Neural cell (in vitro differentiated cells): ENCODE measurements around the gene KRTAP12-1. TPM values are rescaled to one million over a fixed set of nuclear protein-coding genes. Genes with fewer than 3 reads are reported as not detected.

Experiments
- H2AFZ ChIP-seq: fragments of 200-600, 300-800 bp; sonication (generic), shearing (Covaris generic); 2 replicates; pipeline ENCODE4 v1.6.0; 2014; ENCODE audit warnings: low read depth, mild to moderate bottlenecking, antibody characterized with exemption, low read length, moderate library complexity
- H3F3A ChIP-seq: fragments of 200-600 bp; shearing (Covaris generic); 2 replicates; pipeline ENCODE4 v1.6.1; 2016; ENCODE audit warnings: mild to moderate bottlenecking, moderate library complexity, mixed read lengths, antibody characterized with exemption, low read length; ENCODE audit not compliant: insufficient read depth, poor library complexity, severe bottlenecking
- H3K27ac ChIP-seq: fragments of 200-600, 300-800 bp; sonication (generic), shearing (Covaris generic); 2 replicates; pipeline ENCODE4 v1.5.1; 2014; ENCODE audit warnings: mild to moderate bottlenecking, low read length, moderate library complexity
- H3K27me3 ChIP-seq: fragments of 300-800, 200-600 bp; sonication (generic), shearing (Covaris generic); 2 replicates; pipeline ENCODE4 v1.6.0; 2014; ENCODE audit warnings: mild to moderate bottlenecking, low read depth, low read length, moderate library complexity; ENCODE audit not compliant: insufficient read depth
- H3K36me3 ChIP-seq: fragments of 300-800, 200-600 bp; sonication (generic), shearing (Covaris generic); 2 replicates; pipeline ENCODE4 v1.5.1; 2014; ENCODE audit warnings: mild to moderate bottlenecking, antibody characterized with exemption, low read length, moderate library complexity; ENCODE audit not compliant: insufficient read depth
- H3K4me2 ChIP-seq: fragments of 300-800, 200-600 bp; sonication (generic), shearing (Covaris generic); 2 replicates; pipeline ENCODE4 v1.6.0; 2014; ENCODE audit warnings: mild to moderate bottlenecking, low read length
- H3K4me3 ChIP-seq: fragments of 300-800, 200-600 bp; sonication (generic), shearing (Covaris generic); 2 replicates; pipeline ENCODE4 v1.5.1; 2014; ENCODE audit warnings: mild to moderate bottlenecking, low read length, moderate library complexity
- H3K79me2 ChIP-seq: fragments of 200-600 bp; shearing (Covaris generic); replicated peaks from 2 replicates; pipeline ENCODE4 v1.6.0; 2014; ENCODE audit warnings: mild to moderate bottlenecking, low read length, moderate library complexity; ENCODE audit not compliant: insufficient read depth
- H3K9ac ChIP-seq: fragments of 300-800, 200-600 bp; sonication (generic), shearing (Covaris generic); 2 replicates; pipeline ENCODE4 v1.6.1; 2016; ENCODE audit warnings: mild to moderate bottlenecking, low read length, mixed read lengths
- H3K9me2 ChIP-seq: fragments of 200-600 bp; shearing (Covaris generic); 2 replicates; pipeline ENCODE4 v1.6.1; 2016; ENCODE audit warnings: mild to moderate bottlenecking, low read length, mixed read lengths; ENCODE audit not compliant: insufficient read depth
- H3K9me3 ChIP-seq: fragments of 200-600, 300-800 bp; sonication (generic), shearing (Covaris generic); 2 replicates; pipeline ENCODE4 v1.6.1; 2016; ENCODE audit warnings: mild to moderate bottlenecking, mixed run types, low read length, moderate library complexity, mixed read lengths
- H4K20me1 ChIP-seq: fragments of 200-600 bp; shearing (Covaris generic); 2 replicates; pipeline ENCODE4 v1.6.1; 2016; ENCODE audit warnings: mild to moderate bottlenecking, mixed run types; ENCODE audit not compliant: insufficient read depth
- EP300 ChIP-seq: fragments of 450-650 bp; conservative IDR thresholded peaks from 2 replicates; pipeline ENCODE4 v1.6.1; 2014; ENCODE audit warnings: antibody characterized with exemption, mild to moderate bottlenecking, moderate library complexity; ENCODE audit not compliant: poor library complexity, severe bottlenecking
- EZH2 ChIP-seq: fragments of 200-600, 300-800 bp; shearing (Covaris generic), sonication (generic); IDR thresholded peaks from 2 replicates; pipeline ENCODE4 v1.6.1; 2014; ENCODE audit warnings: antibody characterized with exemption, low read length, borderline replicate concordance, mild to moderate bottlenecking; ENCODE audit not compliant: insufficient read depth, poor library complexity, severe bottlenecking
- MXI1 ChIP-seq: fragments of 450-650 bp; conservative IDR thresholded peaks from 2 replicates; pipeline ENCODE4 v1.6.1; 2014; ENCODE audit warnings: antibody characterized with exemption, mild to moderate bottlenecking; ENCODE audit not compliant: poor library complexity, severe bottlenecking
- POLR2AphosphoS5 ChIP-seq: IDR thresholded peaks from 2 replicates; pipeline ENCODE4 v1.6.1; 2012
- RAD21 ChIP-seq: fragments of 450-650 bp; conservative IDR thresholded peaks from 2 replicates; pipeline ENCODE4 v1.6.1; 2014; ENCODE audit warnings: antibody characterized with exemption, mild to moderate bottlenecking, moderate library complexity
- SMC3 ChIP-seq: fragments of 450-650 bp; conservative IDR thresholded peaks from 2 replicates; pipeline ENCODE4 v1.6.1; 2014; ENCODE audit warnings: antibody characterized with exemption, mild to moderate bottlenecking, moderate library complexity; ENCODE audit not compliant: poor library complexity
- TAF1 ChIP-seq: IDR thresholded peaks from 2 replicates; pipeline ENCODE4 v1.6.1; 2012; ENCODE audit warnings: low read depth
- polyA plus RNA-seq: library from polyadenylated mRNA; depleted of rRNA; stranded (reverse); fragments of >200 nt; gene quantifications from 2 replicates; pipeline ENCODE4 v1.2.3, GENCODE V29; 2014
- TF ChIP-seq, protein P1 (sequence below): fragments of 450-650 bp; IDR thresholded peaks from 2 replicates; pipeline ENCODE4 v1.5.1; 2014; ENCODE audit warnings: antibody characterized with exemption, mild to moderate bottlenecking, moderate library complexity; ENCODE audit not compliant: poor library complexity, severe bottlenecking
- TF ChIP-seq, protein P2 (sequence below): IDR thresholded peaks from 2 replicates; pipeline ENCODE4 v1.6.1; 2012; ENCODE audit warnings: borderline replicate concordance

The KRTAP12-1 gene
- polyA plus RNA-seq, 1 donor from 2014 or later = not detected

DNA sequence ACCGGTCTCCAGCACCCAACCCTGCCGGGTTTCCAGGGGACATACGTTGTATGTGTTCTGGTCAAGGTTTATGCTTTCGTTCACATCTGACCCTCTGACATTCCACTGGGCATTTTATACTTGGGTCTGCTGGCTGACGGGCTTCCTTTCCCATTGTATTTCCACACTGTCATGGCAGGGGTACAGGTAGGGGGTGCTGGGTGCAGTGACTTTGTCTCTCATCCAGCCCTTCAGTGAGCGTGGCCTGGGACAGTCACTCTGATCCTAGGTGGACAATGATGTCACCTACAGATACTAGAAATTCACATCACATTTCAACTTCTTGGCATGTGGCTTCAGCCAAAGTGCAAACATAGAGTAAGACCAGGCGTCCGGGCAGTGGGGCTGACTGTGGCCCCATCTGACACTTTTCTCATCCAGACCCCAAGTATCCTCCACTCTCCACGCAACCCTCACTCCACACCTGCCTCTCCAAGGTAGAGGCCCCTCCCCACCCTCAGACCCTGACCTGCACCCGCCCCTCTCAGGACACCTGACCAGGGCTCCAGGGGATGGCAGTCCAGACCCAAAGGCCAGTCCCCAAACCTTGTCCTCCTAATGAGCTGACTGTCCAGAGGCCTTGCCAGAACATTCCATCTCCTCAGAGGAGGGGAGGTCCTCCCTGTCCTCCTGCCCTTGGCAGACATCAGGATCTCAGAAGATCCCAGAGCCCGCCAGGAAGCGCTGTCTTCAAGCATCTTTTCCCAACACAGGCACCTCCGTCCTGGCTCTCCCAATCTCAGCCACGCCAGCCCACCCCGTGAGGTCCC is 45.5 kb downstream of the KRTAP12-1 start:
- Histone ChIP-seq H3K79me2 (no peaks in the 10 kb centered on the region), H3K9me3 (peaks cover 7% of the 10 kb centered on the region), H3K36me3 (no peaks in the 10 kb centered on the region), H3K27ac (no peak overlapping the region), H3K9ac (no peak overlapping the region), H3F3A (no peaks in the 10 kb centered on the region), H3K9me2 (no peaks in the 10 kb centered on the region), H2AFZ (no peak overlapping the region), H3K4me2 (no peak overlapping the region), H3K27me3 (no peaks in the 10 kb centered on the region), H3K4me3 (no peak overlapping the region), H4K20me1 (no peaks in the 10 kb centered on the region)
- no peak for TF ChIP-seq MXI1
- no peak for TF ChIP-seq SMC3
- no peak for TF ChIP-seq POLR2AphosphoS5
- TF ChIP-seq, protein P1, sequence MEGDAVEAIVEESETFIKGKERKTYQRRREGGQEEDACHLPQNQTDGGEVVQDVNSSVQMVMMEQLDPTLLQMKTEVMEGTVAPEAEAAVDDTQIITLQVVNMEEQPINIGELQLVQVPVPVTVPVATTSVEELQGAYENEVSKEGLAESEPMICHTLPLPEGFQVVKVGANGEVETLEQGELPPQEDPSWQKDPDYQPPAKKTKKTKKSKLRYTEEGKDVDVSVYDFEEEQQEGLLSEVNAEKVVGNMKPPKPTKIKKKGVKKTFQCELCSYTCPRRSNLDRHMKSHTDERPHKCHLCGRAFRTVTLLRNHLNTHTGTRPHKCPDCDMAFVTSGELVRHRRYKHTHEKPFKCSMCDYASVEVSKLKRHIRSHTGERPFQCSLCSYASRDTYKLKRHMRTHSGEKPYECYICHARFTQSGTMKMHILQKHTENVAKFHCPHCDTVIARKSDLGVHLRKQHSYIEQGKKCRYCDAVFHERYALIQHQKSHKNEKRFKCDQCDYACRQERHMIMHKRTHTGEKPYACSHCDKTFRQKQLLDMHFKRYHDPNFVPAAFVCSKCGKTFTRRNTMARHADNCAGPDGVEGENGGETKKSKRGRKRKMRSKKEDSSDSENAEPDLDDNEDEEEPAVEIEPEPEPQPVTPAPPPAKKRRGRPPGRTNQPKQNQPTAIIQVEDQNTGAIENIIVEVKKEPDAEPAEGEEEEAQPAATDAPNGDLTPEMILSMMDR = no peak
- TF ChIP-seq TAF1 = no peak
- no peak for TF ChIP-seq EP300
- TF ChIP-seq, protein P2, sequence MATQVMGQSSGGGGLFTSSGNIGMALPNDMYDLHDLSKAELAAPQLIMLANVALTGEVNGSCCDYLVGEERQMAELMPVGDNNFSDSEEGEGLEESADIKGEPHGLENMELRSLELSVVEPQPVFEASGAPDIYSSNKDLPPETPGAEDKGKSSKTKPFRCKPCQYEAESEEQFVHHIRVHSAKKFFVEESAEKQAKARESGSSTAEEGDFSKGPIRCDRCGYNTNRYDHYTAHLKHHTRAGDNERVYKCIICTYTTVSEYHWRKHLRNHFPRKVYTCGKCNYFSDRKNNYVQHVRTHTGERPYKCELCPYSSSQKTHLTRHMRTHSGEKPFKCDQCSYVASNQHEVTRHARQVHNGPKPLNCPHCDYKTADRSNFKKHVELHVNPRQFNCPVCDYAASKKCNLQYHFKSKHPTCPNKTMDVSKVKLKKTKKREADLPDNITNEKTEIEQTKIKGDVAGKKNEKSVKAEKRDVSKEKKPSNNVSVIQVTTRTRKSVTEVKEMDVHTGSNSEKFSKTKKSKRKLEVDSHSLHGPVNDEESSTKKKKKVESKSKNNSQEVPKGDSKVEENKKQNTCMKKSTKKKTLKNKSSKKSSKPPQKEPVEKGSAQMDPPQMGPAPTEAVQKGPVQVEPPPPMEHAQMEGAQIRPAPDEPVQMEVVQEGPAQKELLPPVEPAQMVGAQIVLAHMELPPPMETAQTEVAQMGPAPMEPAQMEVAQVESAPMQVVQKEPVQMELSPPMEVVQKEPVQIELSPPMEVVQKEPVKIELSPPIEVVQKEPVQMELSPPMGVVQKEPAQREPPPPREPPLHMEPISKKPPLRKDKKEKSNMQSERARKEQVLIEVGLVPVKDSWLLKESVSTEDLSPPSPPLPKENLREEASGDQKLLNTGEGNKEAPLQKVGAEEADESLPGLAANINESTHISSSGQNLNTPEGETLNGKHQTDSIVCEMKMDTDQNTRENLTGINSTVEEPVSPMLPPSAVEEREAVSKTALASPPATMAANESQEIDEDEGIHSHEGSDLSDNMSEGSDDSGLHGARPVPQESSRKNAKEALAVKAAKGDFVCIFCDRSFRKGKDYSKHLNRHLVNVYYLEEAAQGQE = no peak
- TF ChIP-seq RAD21 = no peak
- TF ChIP-seq EZH2 = no peak

DNA sequence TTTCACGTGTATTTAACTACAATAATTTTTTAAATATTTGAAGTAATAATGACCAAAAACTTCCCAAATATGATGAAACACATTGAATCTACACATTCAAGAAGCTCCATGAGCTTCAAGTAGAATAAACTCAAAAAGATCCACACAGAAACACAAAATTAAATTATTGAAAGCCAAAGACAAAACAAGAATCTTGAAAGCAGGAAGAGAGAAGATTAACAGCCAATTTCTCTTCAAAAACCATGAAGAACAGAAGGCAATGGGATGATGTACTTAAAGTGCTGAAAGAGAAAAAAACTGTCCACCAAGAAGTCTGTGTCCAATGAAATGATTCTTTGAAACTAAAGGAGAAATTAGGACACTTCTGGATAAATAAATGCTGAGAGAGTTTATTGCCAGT is 49.9 kb downstream of the KRTAP12-1 start:
- Histone ChIP-seq H3F3A (no peaks in the 10 kb centered on the region), H4K20me1 (no peaks in the 10 kb centered on the region), H3K4me3 (no peak overlapping the region), H2AFZ (no peak overlapping the region), H3K27ac (no peak overlapping the region), H3K27me3 (no peaks in the 10 kb centered on the region), H3K79me2 (no peaks in the 10 kb centered on the region), H3K36me3 (no peaks in the 10 kb centered on the region), H3K9me2 (no peaks in the 10 kb centered on the region), H3K9me3 (peaks cover 4% of the 10 kb centered on the region), H3K4me2 (no peak overlapping the region), H3K9ac (no peak overlapping the region)
- TF ChIP-seq, protein P2 = no peak
- TF ChIP-seq EZH2 (no peak), SMC3 (no peak), RAD21 (no peak), TAF1 (no peak), EP300 (no peak), POLR2AphosphoS5 (no peak), MXI1 (no peak)
- TF ChIP-seq, protein P1 = no peak
